Natural killer cell (primary cell): ENCODE data around the gene GALNT9. TPM values are rescaled to one million over a fixed set of nuclear protein-coding genes. Genes with fewer than 3 reads are reported as not detected.

Experiments
- ATAC-seq, 3 donors: fragments of 150-1000 bp in 2 of 3; fragments of 200-7000 bp in 1 of 3; cut with Tn5 transposase; 1 replicate in 1 of 3; 2 replicates in 2 of 3; pipeline ENCODE4 v1.10.0; 2021; ENCODE audit warnings: mild to moderate bottlenecking in 2 of 3, moderate library complexity in 2 of 3
- DNase-seq, 2 donors: peaks; one replicate each; pipeline versions ENCODE4 v3.0.0 to v3.0.0-alpha.2; 2013 to 2021; ENCODE audit warnings: mixed read lengths in 1 of 2
- H3K27ac ChIP-seq: one replicate; pipeline ENCODE4 v1.5.1; 2013; ENCODE audit warnings: mild to moderate bottlenecking, low read length
- H3K27me3 ChIP-seq: one replicate; pipeline ENCODE4 v1.6.1; 2013; ENCODE audit warnings: low read length; ENCODE audit not compliant: control insufficient read depth, insufficient read depth
- H3K36me3 ChIP-seq: one replicate; pipeline ENCODE4 v1.6.1; 2013; ENCODE audit warnings: low read length; ENCODE audit not compliant: control insufficient read depth, insufficient read depth
- H3K4me1 ChIP-seq: one replicate; pipeline ENCODE4 v1.6.1; 2013; ENCODE audit warnings: low read length; ENCODE audit not compliant: control insufficient read depth, insufficient read depth
- H3K4me3 ChIP-seq: one replicate; pipeline ENCODE4 v1.5.1; 2013; ENCODE audit warnings: low read length
- H3K9me3 ChIP-seq: one replicate; pipeline ENCODE4 v1.6.1; 2013; ENCODE audit warnings: low read length; ENCODE audit not compliant: control insufficient read depth, insufficient read depth
- H3K27ac Mint-ChIP-seq, 2 donors: one replicate each; pipeline ENCODE4 v1.8.0; 2022; ENCODE audit warnings: mild to moderate bottlenecking in 2 of 2, mixed read lengths in 2 of 2, moderate library complexity in 1 of 2
- H3K27me3 Mint-ChIP-seq, 2 donors: one replicate each; pipeline ENCODE4 v1.8.0; 2022; ENCODE audit warnings: low read depth in 2 of 2, mixed read lengths in 2 of 2
- H3K36me3 Mint-ChIP-seq: one replicate; pipeline ENCODE4 v1.8.0; 2022; ENCODE audit warnings: mixed read lengths
- H3K4me1 Mint-ChIP-seq, 2 donors: one replicate each; pipeline ENCODE4 v1.8.0; 2022; ENCODE audit warnings: mixed read lengths in 2 of 2
- H3K4me3 Mint-ChIP-seq: one replicate; pipeline ENCODE4 v1.8.0; 2022; ENCODE audit warnings: mild to moderate bottlenecking, moderate library complexity, mixed read lengths
- H3K9me3 Mint-ChIP-seq, 2 donors: one replicate each; pipeline ENCODE4 v1.8.0; 2022; ENCODE audit warnings: mixed read lengths in 2 of 2
- CTCF ChIP-seq: fragments of 200-600 bp; IDR thresholded peaks from one replicate; pipeline ENCODE4 v1.8.0; 2022; ENCODE audit warnings: antibody characterized with exemption
- WGBS: methylation state at CpG from one replicate; pipeline ENCODE4 v1.1.7; 2013; ENCODE audit warnings: missing lambda C conversion rate; ENCODE audit not compliant: insufficient coverage; 5-methylcytosine and 5-hydroxymethylcytosine counted together
- intact Hi-C: fragments of 100-400 bp; cut with micrococcal nuclease; formaldehyde crosslinking; loops from one replicate; pipeline ENCODE4 v1.14.2; 2022
- total RNA-seq, 4 donors: library from RNA; stranded (reverse); fragments of 120-200 nt in 1 of 4; gene quantifications; one replicate each; pipeline versions ENCODE4 v1.2.3 to v1.2.4, GENCODE V29; 2013 to 2022

Gene GALNT9
- total RNA-seq, 3 donors from 2014 or later (not counting 1 experiment from before 2014, with no cell fraction given): not detected

DNA sequence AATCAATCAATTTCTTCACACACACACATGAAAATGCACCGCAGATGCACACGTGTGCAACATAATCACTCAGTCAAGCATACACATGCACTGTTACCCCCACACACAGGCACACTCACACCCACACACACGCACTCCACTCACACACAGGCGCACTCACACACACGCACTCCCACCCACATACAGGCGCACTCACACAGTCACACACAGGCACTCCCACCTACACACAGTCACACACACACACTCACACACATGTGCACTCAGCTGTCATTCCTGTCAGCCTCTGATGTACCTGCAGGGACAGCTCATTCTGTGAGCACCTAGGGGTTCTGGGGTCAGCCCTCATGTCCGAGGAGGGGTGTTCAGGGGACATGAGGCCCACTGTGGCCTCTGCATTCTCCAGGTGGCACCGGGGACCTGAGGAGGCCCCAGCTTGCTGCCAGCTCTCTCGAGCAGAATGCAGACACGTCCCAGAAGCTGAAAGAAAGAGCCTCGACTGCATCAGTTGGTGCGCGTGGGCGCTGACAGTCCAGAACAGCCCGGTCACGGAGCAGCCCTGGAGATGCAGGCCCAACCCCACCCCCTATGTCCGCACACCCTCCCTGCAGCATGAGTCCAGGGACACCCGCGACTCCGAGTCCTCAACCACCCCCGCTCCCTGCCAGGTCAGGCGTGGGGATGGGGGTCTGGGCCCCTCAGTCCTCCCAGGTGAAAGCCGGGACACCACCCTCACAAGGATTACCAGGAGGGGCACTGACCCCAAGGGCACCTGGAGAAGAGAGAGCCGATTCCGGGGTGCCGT lies 115.8 kb downstream of the GALNT9 start:
- TF ChIP-seq CTCF: no peak
- Histone ChIP-seq H3K27ac (peak overlapping the region; percentile 35), H3K27me3 (peaks cover under 1% of the 10 kb centered on the region), H3K4me1 (peaks cover 12% of the 10 kb centered on the region), H3K9me3 (peaks cover 4% of the 10 kb centered on the region), H3K4me3 (no peak overlapping the region), H3K36me3 (no peaks in the 10 kb centered on the region)
- H3K4me1 Mint-ChIP-seq: peaks cover 0 to 5% of the 10 kb centered on the region in 2 donors
- H3K27ac Mint-ChIP-seq: peak overlapping the region in 1 of 2 donors; percentile 62
- peak in 1 of 2 donors; percentile 14 for DNase-seq
- peaks cover 0 to 7% of the 10 kb centered on the region in 2 donors for H3K27me3 Mint-ChIP-seq
- no peak overlapping the region for H3K4me3 Mint-ChIP-seq
- H3K36me3 Mint-ChIP-seq: no peaks in the 10 kb centered on the region
- intact Hi-C loops: no loop called here
- WGBS: 88% methylated on average over 26 of the region's 26 CpGs
- peaks cover 2 to 3% of the 10 kb centered on the region in 2 donors for H3K9me3 Mint-ChIP-seq
- ATAC-seq: no peak

GRCh38 chr12:132211816-132212215 lies 117.6 kb downstream of the GALNT9 start:
- Mint-ChIP-seq H3K4me3 (no peak overlapping the region), H3K36me3 (no peaks in the 10 kb centered on the region), H3K9me3 (peaks cover 0 to 3% of the 10 kb centered on the region in 2 donors), H3K27ac (no peak overlapping the region), H3K4me1 (peaks cover 0 to 5% of the 10 kb centered on the region in 2 donors), H3K27me3 (peaks cover 0 to 3% of the 10 kb centered on the region in 2 donors)
- H3K36me3 ChIP-seq: no peaks in the 10 kb centered on the region
- peak in 1 of 2 donors; percentile 64 for DNase-seq
- TF ChIP-seq CTCF: no peak
- H3K4me3 ChIP-seq: no peak overlapping the region
- peaks cover 4% of the 10 kb centered on the region for H3K9me3 ChIP-seq
- peak overlapping the region; percentile 47 for H3K27ac ChIP-seq
- 84% methylated on average over 16 of the region's 17 CpGs for WGBS
- intact Hi-C loops: no loop called here
- peaks cover 12% of the 10 kb centered on the region for H3K4me1 ChIP-seq
- ATAC-seq: peak in 1 of 3 donors; percentile 26
- peaks cover 3% of the 10 kb centered on the region for H3K27me3 ChIP-seq

GRCh38 chr12:132211326-132211725 lies 118.1 kb downstream of the GALNT9 start:
- H3K4me1 ChIP-seq: peaks cover 12% of the 10 kb centered on the region
- ATAC-seq (no peak), DNase-seq (no peak)
- peaks cover 0 to 3% of the 10 kb centered on the region in 2 donors for H3K9me3 Mint-ChIP-seq
- peaks cover 6% of the 10 kb centered on the region for H3K27me3 ChIP-seq
- no peak for TF ChIP-seq CTCF
- no peaks in the 10 kb centered on the region for H3K36me3 ChIP-seq
- WGBS: 90% methylated on average over 18 of the region's 18 CpGs
- no peaks in the 10 kb centered on the region for H3K36me3 Mint-ChIP-seq
- H3K27me3 Mint-ChIP-seq: peaks cover 0 to 5% of the 10 kb centered on the region in 2 donors
- H3K27ac Mint-ChIP-seq: no peak overlapping the region
- H3K4me1 Mint-ChIP-seq: peaks cover 0 to 5% of the 10 kb centered on the region in 2 donors
- no peak overlapping the region for H3K4me3 ChIP-seq
- no peak overlapping the region for H3K4me3 Mint-ChIP-seq
- intact Hi-C loops: no loop called here
- peak overlapping the region; percentile 47 for H3K27ac ChIP-seq
- peaks cover 4% of the 10 kb centered on the region for H3K9me3 ChIP-seq
